Skeletal muscle tissue (tissue), 4 donors: ENCODE results near the gene ATF3. TPM values are rescaled to one million over a fixed set of nuclear protein-coding genes. Genes with fewer than 3 reads are reported as not detected.
A peak's percentile ranks its signal among the peaks of the same experiment; 100 is the strongest.

ENCODE experiments used
- H3K27ac ChIP-seq: one replicate; pipeline ENCODE4 v1.7.0; 2013; ENCODE audit warnings: mild to moderate bottlenecking, low read depth, low read length, inconsistent platforms
- H3K27me3 ChIP-seq, 3 donors: one replicate each; pipeline ENCODE4 v1.7.0; 2013; ENCODE audit warnings: low read length in 3 of 3; ENCODE audit not compliant: control insufficient read depth in 3 of 3, insufficient read depth in 3 of 3
- H3K36me3 ChIP-seq, 3 donors: one replicate each; pipeline ENCODE4 v1.7.0; 2013; ENCODE audit warnings: low read length in 3 of 3; ENCODE audit not compliant: control insufficient read depth in 3 of 3, insufficient read depth in 3 of 3
- H3K4me1 ChIP-seq, 3 donors: one replicate each; pipeline ENCODE4 v1.7.0; 2013; ENCODE audit warnings: low read length in 3 of 3, mild to moderate bottlenecking in 3 of 3; ENCODE audit not compliant: control insufficient read depth in 3 of 3, insufficient read depth in 3 of 3
- H3K4me3 ChIP-seq, 3 donors: one replicate each; pipeline ENCODE4 v1.7.0; 2013; ENCODE audit warnings: low read length in 3 of 3
- H3K9ac ChIP-seq, 3 donors: one replicate each; pipeline ENCODE4 v1.7.0; 2013; ENCODE audit warnings: low read length in 3 of 3, mild to moderate bottlenecking in 3 of 3, moderate library complexity in 2 of 3, low read depth in 1 of 3
- H3K9me3 ChIP-seq, 3 donors: one replicate each; pipeline ENCODE4 v1.7.0; 2013; ENCODE audit warnings: low read length in 3 of 3; ENCODE audit not compliant: control insufficient read depth in 3 of 3
- total RNA-seq: library from RNA; depleted of rRNA; stranded (reverse); fragments of >200 nt; gene quantifications from one replicate; pipeline ENCODE4 v1.2.3, GENCODE V29; 2014
- donor health status: Osteomylitis.

Gene ATF3
- total RNA-seq, 1 donor from 2014 or later: 4.7 TPM

DNA sequence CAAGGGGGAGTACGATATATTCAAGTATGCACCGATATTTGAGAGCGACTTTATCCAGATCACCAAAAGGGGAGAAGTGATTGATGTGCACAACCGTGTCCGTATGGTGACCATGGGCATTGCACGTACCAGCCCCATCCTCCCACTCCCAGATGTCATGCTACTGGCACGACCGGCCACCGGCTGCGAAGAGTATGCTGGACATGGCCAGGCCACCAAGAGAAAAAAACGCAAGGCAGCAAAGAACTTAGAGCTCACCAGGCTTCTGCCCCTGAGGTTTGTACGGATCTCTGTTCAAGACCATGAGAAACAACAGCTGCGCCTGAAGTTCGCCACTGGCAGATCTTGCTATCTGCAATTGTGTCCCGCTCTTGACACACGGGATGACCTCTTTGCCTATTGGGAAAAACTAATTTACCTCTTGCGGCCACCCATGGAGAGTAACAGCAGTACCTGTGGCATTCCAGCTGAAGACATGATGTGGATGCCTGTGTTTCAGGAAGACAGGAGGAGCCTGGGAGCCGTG lies 16.5 kb downstream of the ATF3 start:
- no peaks in the 10 kb centered on the region for H3K9me3 ChIP-seq
- H3K4me3 ChIP-seq: no peak overlapping the region
- peaks cover 0 to 3% (median 0%) of the 10 kb centered on the region in 3 donors for H3K36me3 ChIP-seq
- peaks cover 4 to 16% (median 10%) of the 10 kb centered on the region in 3 donors for H3K27me3 ChIP-seq
- H3K9ac ChIP-seq: no peak overlapping the region
- no peak overlapping the region for H3K27ac ChIP-seq
- no peaks in the 10 kb centered on the region for H3K4me1 ChIP-seq

DNA sequence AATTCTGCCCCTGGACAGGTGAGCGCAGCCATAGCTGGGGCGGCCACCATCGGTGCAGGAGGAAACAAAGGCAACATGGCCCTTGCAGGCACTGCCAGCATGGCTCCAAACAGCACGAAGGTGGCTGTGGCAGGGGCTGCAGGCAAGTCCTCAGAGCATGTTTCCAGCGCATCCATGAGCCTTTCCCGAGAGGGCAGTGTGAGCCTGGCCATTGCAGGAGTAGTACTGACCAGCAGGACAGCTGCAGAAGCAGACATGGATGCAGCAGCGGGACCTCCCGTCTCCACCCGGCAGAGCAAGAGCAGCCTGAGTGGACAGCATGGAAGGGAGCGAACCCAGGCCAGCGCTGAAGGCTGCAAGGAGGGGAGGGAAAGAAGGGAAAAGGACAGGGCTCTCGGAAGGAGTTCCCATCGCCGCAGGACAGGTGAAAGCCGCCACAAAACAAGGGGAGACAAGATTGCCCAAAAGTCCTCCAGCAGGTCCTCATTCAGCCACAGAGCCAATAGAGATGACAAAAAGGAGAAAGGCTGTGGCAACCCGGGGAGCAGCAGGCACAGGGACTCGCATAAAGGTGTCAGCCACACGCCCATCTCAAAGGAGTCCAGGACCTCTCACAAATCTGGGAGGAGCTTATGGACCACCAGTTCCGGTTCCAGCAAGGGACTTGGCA lies 17.4 kb downstream of the ATF3 start:
- Histone ChIP-seq H3K36me3 (no peaks in the 10 kb centered on the region), H3K4me3 (no peak overlapping the region), H3K27me3 (peaks cover 4 to 16% (median 10%) of the 10 kb centered on the region in 3 donors)

DNA sequence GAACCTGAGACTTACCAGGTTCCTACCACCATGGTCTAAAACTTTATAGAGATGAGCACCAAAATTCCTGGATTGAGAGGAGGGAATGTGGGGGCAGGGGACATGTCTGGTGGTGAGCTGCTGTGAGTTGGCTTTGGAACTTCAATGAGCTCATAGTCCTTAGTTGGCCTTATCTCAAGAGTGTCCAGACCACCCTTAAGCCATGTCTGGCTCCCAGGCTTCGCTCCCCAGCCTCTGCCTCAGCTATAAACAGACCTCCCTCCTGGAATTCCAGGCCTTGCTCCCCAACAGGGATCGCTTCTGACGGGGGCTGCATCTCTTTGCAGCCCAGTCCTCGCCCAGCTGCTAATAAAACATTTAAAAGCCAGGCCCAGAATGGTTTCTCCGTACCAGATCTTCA lies 19.5 kb downstream of the ATF3 start:
- no peak overlapping the region for H3K9ac ChIP-seq
- no peaks in the 10 kb centered on the region for H3K36me3 ChIP-seq
- peaks cover 0 to 6% (median 0%) of the 10 kb centered on the region in 3 donors for H3K4me1 ChIP-seq
- no peaks in the 10 kb centered on the region for H3K9me3 ChIP-seq
- no peak overlapping the region for H3K4me3 ChIP-seq
- no peak overlapping the region for H3K27ac ChIP-seq
- H3K27me3 ChIP-seq: peaks cover 4 to 16% (median 10%) of the 10 kb centered on the region in 3 donors

More for the DNA sequence above, 17.4 kb downstream of the ATF3 start:
- Histone ChIP-seq H3K9ac (no peak overlapping the region), H3K9me3 (no peaks in the 10 kb centered on the region), H3K27ac (no peak overlapping the region), H3K4me1 (peaks cover 0 to 6% (median 0%) of the 10 kb centered on the region in 3 donors)

DNA sequence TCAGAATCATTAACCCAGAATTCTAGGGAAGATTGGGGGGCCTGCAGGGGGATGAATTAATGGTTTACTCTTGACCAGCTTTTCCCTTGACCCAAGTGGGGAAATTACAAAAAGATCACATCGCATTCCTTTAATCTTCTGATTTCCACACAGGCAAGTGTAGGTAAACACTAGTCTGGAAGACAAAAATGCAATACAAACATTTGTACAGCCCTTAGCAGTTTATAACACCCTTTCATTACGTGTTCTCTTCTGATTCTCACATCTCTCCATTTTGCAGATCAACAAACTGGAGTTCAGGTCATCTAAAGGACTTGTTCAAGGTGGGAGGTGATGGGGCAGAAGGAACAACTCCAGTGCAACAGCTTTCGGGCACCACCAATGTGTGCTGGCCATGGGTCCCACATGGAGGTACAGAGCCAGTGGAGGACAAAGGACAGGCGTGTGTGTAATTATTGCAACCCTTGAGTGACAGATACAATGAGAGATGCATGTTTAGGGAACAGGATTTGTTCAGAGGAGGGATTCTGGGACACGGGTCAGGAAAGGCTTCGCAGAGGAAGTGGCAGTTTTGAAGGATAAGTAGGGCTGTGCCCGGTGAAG lies 20.4 kb downstream of the ATF3 start:
- Histone ChIP-seq H3K4me3 (no peak overlapping the region), H3K27ac (no peak overlapping the region), H3K9me3 (no peaks in the 10 kb centered on the region), H3K36me3 (no peaks in the 10 kb centered on the region), H3K27me3 (peaks cover 4 to 16% (median 10%) of the 10 kb centered on the region in 3 donors), H3K9ac (no peak overlapping the region), H3K4me1 (peaks cover 0 to 6% (median 0%) of the 10 kb centered on the region in 3 donors)

GRCh38 chr1:212629450-212630157 lies 21.0 kb downstream of the ATF3 start:
- Histone ChIP-seq H3K4me3 (no peak overlapping the region), H3K36me3 (no peaks in the 10 kb centered on the region), H3K27ac (no peak overlapping the region), H3K9ac (no peak overlapping the region), H3K27me3 (peaks cover 4 to 16% (median 10%) of the 10 kb centered on the region in 3 donors), H3K4me1 (peaks cover 0 to 6% (median 0%) of the 10 kb centered on the region in 3 donors), H3K9me3 (no peaks in the 10 kb centered on the region)

DNA sequence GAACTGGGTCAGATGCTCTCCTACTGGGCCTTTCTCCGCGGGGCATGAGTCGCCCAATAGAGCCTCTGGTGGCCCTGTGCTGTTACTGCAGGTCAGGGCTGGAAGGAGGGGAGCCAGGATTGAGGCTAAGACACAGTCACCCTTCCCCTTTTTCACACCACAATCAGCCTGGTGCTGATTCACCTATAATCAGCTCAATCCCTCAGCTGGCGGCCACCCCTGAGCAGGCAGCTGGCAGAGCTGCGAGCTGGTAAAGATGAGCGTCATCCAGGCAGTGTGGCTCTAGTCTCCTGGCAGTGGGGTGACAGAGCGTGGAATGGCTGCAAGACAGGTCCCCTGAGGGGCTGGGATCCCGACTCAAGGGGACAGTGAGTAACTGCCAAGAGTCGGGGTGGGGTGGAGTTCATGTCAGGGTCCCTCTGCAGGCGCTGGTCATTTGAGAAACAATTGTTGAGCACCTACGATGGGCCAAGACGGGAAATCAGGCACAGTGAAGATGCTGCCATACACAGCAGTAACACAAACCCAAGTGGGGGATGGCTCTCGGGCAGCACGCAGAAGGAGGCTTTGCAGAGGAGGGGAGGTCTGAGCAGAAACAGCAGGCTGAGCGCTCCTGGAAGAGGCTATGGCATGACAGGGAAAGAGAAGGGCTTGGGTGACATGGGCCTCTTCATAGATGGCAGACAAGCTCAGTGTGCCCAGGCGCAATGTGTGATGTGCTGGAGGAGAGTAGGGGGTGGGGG lies 21.8 kb downstream of the ATF3 start:
- peaks cover under 1 to 7% (median 1%) of the 10 kb centered on the region in 3 donors for H3K4me1 ChIP-seq
- no peak overlapping the region for H3K9ac ChIP-seq
- no peak overlapping the region for H3K4me3 ChIP-seq
- H3K36me3 ChIP-seq: no peaks in the 10 kb centered on the region
- no peaks in the 10 kb centered on the region for H3K9me3 ChIP-seq
- peaks cover 0 to 13% (median 10%) of the 10 kb centered on the region in 3 donors for H3K27me3 ChIP-seq
- H3K27ac ChIP-seq: no peak overlapping the region

- Histone ChIP-seq H3K4me3 (no peak overlapping the region), H3K27ac (no peak overlapping the region), H3K4me1 (peaks cover 17 to 31% (median 18%) of the 10 kb centered on the region in 3 donors), H3K27me3 (no peaks in the 10 kb centered on the region), H3K9me3 (no peaks in the 10 kb centered on the region), H3K36me3 (no peaks in the 10 kb centered on the region), H3K9ac (no peak overlapping the region)
Measured at GRCh38 chr1:212633161-212633560, 24.6 kb downstream of the ATF3 start.

DNA sequence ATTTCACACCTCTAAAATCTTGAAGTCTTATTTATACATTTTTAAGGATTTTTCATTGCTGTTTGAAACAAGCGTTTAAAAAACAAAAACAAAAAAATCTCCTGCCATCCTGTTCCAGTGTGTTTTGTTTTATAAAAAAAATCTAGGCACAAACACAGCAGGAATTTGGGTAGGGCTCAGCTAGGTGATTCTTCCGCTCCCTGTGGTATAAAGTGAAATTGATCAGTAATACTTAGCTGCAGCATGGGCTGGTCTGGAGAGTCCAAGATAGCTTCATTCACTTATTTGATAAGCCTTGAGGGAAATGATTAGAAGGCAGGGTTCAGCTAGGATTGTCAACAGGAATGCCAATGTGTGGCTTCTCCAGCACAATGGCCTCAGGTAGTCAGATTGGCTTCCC lies 25.7 kb downstream of the ATF3 start:
- no peak overlapping the region for H3K9ac ChIP-seq
- no peaks in the 10 kb centered on the region for H3K9me3 ChIP-seq
- H3K36me3 ChIP-seq: no peaks in the 10 kb centered on the region
- peaks cover 17 to 40% (median 24%) of the 10 kb centered on the region in 3 donors for H3K4me1 ChIP-seq
- H3K27ac ChIP-seq: no peak overlapping the region
- H3K4me3 ChIP-seq: no peak overlapping the region
- H3K27me3 ChIP-seq: no peaks in the 10 kb centered on the region

GRCh38 chr1:212635141-212635631 lies 26.6 kb downstream of the ATF3 start:
- peaks cover 17 to 40% (median 25%) of the 10 kb centered on the region in 3 donors for H3K4me1 ChIP-seq
- H3K9ac ChIP-seq: no peak overlapping the region
- H3K27ac ChIP-seq: peak overlapping the region; percentile 83
- H3K27me3 ChIP-seq: no peaks in the 10 kb centered on the region
- H3K36me3 ChIP-seq: no peaks in the 10 kb centered on the region
- no peak overlapping the region for H3K4me3 ChIP-seq
- no peaks in the 10 kb centered on the region for H3K9me3 ChIP-seq
